ENCODE data around the gene RILP. TPM values are rescaled to one million over a fixed set of nuclear protein-coding genes. Genes with fewer than 3 reads are reported as not detected.

RILP gene
- total and polyA plus RNA-seq, 2 of the 4 experiments (the other 2 are of a cell fraction), result 3.9 to 6.0 TPM

- ATAC-seq (ENCODE audit: low read depth), result no peak
- no peaks in the 10 kb centered on the region for H3K79me1 ChIP-seq (ENCODE audit: low read depth in 1 of 2, low read length in 2 of 2)
- POLR2A ChIA-PET (ENCODE audit: unreplicated experiment), result no interaction called here
- no peak overlapping the region for H3K4me2 ChIP-seq (ENCODE audit: low read depth, low read length)
- H3K4me1 ChIP-seq (ENCODE audit: control insufficient read depth, insufficient read depth, low read length), result peaks cover 4% of the 10 kb centered on the region
- H3K4me3 ChIP-seq (ENCODE audit: insufficient read depth, low read depth, low read length), result no peak overlapping the region
- no peak overlapping the region for H3K23ac ChIP-seq (ENCODE audit: low read depth, low read length)
- H4K20me1 ChIP-seq (ENCODE audit: insufficient read depth, low read length), result no peaks in the 10 kb centered on the region
- peaks cover 6% of the 10 kb centered on the region; the same call in 1 of the 2 replicates for H3K27me3 ChIP-seq (ENCODE audit: control insufficient read depth, insufficient read depth, low read length)
- no peak overlapping the region for H2BK5ac ChIP-seq (ENCODE audit: low read depth, low read length, poor library complexity, severe bottlenecking)
- H2BK120ac ChIP-seq (ENCODE audit: low read depth, low read length), result no peak overlapping the region
- no peak overlapping the region for H3K27ac ChIP-seq (ENCODE audit: insufficient read depth, low read length)
- CTCF ChIA-PET, result no interaction called here
- H4K91ac ChIP-seq (ENCODE audit: insufficient read depth, low read depth, low read length), result no peak overlapping the region
- no peak overlapping the region for H2AK9ac ChIP-seq (replicated peaks; ENCODE audit: low read depth, low read length, poor library complexity)
- H2AFZ ChIP-seq (replicated peaks; ENCODE audit: low read length, poor library complexity), result no peak overlapping the region
- no peak overlapping the region for H3K14ac ChIP-seq (replicated peaks; ENCODE audit: low read depth, low read length)
- H3K36me3 ChIP-seq (ENCODE audit: control insufficient read depth, insufficient read depth, low read length), result no peaks in the 10 kb centered on the region
- 67% methylated on average over 3 of the region's 12 CpGs; no CpG with 5 or more reads in 1 of the 2 experiments for WGBS, 2 experiments (ENCODE audit: extremely low coverage in 2 of 2, insufficient read length in 1 of 2)
- H2AK5ac ChIP-seq (ENCODE audit: low read depth, low read length), result no peak overlapping the region
- in situ Hi-C loops (cut with MboI; ENCODE audit: low sequenced_read_pairs) (no loop called here), dilution Hi-C loops (cut with HindIII; ENCODE audit: low sequenced_read_pairs, unreplicated experiment) (no loop called here), intact Hi-C loops (cut with micrococcal nuclease) (loop anchor here (5.0 kb wide), 1 partner anchor 32 kb away; no protein-coding TSS in a partner anchor)
- H3K4ac ChIP-seq (ENCODE audit: low read depth, low read length), result no peak overlapping the region
- no peaks in the 10 kb centered on the region for H3K9me1 ChIP-seq (ENCODE audit: insufficient read depth, low read length)
- H3K56ac ChIP-seq (ENCODE audit: extremely low read depth, insufficient read depth, low read length), result no peak overlapping the region
- no peak overlapping the region for H2BK20ac ChIP-seq (ENCODE audit: low read depth, low read length)
- H4K8ac ChIP-seq (ENCODE audit: low read depth in 2 of 2, low read length in 2 of 2), result no peak overlapping the region
- no peaks in the 10 kb centered on the region for H3K9me3 ChIP-seq (ENCODE audit: control insufficient read depth, insufficient read depth, low read length)
- H3K18ac ChIP-seq (ENCODE audit: low read depth, low read length), result no peak overlapping the region
- no peak overlapping the region for H3K9ac ChIP-seq (ENCODE audit: low read depth, low read length)
- DNase-seq, result no peak
- TF ChIP-seq POLR2A (IDR thresholded peaks at IDR 0.05; ENCODE audit: low read depth, low read length), result no peak
- TF ChIP-seq RCOR1 (IDR thresholded peaks at IDR 0.05; ENCODE audit: insufficient replicate concordance, low read length), result no peak
- TF ChIP-seq, protein P1, sequence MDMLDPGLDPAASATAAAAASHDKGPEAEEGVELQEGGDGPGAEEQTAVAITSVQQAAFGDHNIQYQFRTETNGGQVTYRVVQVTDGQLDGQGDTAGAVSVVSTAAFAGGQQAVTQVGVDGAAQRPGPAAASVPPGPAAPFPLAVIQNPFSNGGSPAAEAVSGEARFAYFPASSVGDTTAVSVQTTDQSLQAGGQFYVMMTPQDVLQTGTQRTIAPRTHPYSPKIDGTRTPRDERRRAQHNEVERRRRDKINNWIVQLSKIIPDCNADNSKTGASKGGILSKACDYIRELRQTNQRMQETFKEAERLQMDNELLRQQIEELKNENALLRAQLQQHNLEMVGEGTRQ (IDR thresholded peaks at IDR 0.05; ENCODE audit: low read depth, low read length), result no peak
- TF ChIP-seq RAD21 (IDR thresholded peaks at IDR 0.05; ENCODE audit: low read length), result no peak
- TF ChIP-seq BHLHE40 (IDR thresholded peaks at IDR 0.05; ENCODE audit: low read depth, low read length), result no peak
- no peak for TF ChIP-seq MXI1 (IDR thresholded peaks at IDR 0.05; ENCODE audit: borderline replicate concordance, low read depth, low read length)
- TF ChIP-seq, protein P2, sequence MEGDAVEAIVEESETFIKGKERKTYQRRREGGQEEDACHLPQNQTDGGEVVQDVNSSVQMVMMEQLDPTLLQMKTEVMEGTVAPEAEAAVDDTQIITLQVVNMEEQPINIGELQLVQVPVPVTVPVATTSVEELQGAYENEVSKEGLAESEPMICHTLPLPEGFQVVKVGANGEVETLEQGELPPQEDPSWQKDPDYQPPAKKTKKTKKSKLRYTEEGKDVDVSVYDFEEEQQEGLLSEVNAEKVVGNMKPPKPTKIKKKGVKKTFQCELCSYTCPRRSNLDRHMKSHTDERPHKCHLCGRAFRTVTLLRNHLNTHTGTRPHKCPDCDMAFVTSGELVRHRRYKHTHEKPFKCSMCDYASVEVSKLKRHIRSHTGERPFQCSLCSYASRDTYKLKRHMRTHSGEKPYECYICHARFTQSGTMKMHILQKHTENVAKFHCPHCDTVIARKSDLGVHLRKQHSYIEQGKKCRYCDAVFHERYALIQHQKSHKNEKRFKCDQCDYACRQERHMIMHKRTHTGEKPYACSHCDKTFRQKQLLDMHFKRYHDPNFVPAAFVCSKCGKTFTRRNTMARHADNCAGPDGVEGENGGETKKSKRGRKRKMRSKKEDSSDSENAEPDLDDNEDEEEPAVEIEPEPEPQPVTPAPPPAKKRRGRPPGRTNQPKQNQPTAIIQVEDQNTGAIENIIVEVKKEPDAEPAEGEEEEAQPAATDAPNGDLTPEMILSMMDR (conservative IDR thresholded peaks at IDR 0.05; ENCODE audit: low read depth, low read length), result no peak
- BruUV-seq (replicated peaks), result no TSS peak
- no peak overlapping the region for H2BK15ac ChIP-seq (ENCODE audit: low read depth, low read length)
- H4K5ac ChIP-seq (ENCODE audit: low read depth, low read length), result no peak overlapping the region
These were observed 25.0 kb downstream of the RILP start for GRCh38 chr17:1624650-1625049.

All from IMR-90 (cell line).